HPDE6-E6E7 (cell line): ENCODE results near the gene AGPAT1.
A peak's percentile ranks its signal among the peaks of the same experiment; 100 is the strongest.
"Not testable (repeated sequence)": the region's sequence is repeated elsewhere in the genome, so short reads cannot be mapped to it uniquely, and the experiment has no call there.

Source experiments
- DNase-seq: peaks from one replicate; pipeline ENCODE4 v3.0.0; 2011; ENCODE audit warnings: missing footprints; ENCODE audit errors: extremely low spot score

The AGPAT1 gene

DNA sequence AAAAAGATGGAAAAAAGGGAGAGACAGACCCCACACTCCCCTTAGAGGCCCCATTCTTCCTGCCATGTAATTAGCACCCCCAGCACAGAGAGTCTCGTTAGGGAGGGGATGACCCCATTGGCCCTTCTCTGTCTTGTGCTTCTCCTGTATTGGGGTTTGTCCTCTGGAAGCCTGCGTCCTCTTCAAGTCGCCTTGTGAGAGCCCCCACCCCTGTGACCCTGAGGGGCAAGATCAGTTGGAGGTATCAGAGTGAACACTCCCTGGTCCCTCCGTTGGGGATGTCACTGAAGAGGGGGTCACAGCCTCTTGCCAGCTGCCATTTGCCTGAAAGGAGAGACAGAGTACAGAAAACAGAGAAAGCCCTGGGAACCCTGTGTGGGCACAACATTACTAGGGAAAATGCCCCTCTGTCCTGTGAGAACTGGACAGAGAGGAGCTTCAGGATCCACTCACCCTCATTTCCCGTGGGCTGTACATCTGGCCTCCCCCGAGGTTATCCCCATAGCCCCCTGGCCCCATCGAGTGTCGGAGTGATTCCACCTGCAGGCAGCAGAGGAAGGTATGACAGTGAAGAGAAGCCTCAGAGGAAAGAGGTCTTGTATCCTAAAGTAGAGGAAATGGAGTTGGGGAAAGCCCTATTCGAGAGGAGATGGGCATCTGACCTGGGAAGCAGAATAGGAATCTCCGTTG lies 10.4 kb upstream of the AGPAT1 start:
- DNase-seq: not testable (repeated sequence)

- DNase-seq: not testable (repeated sequence)
Observed at GRCh38 chr6:32185681-32186131, 9.8 kb upstream of the AGPAT1 start.

DNA sequence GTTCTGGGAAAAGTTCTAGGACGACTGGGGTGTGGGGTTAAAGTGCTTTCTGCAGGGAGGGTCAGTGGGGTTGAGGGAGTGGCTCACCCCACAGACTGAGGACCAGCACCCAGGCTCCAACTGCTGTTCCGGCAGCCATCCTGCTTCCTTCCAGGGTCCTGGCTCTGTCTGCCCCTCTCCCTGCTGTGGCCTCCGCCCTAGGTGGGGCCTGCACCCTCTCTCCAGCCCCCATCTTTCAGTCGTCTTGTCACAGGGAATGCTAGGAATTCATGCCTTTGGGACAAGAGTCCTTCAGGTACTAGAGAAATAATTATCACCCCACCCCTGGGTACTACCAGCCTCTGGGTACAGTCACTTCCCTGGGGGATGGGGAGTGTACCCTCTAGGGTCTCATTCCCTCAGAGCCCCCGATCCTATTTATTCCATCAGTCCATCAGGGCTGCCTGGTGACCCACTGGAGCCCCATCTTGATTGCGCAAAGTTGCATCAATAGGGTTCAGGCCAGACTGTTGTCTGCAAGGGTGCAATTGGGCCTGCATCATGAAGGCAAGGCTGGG lies 8.3 kb upstream of the AGPAT1 start, which contains the start of gene AGER:
TSS of gene AGER (minus strand) at position 170 of the 557 bp plus-strand sequence. CDS start at position 139, 31 bp downstream.
- DNase-seq: no peak

DNA sequence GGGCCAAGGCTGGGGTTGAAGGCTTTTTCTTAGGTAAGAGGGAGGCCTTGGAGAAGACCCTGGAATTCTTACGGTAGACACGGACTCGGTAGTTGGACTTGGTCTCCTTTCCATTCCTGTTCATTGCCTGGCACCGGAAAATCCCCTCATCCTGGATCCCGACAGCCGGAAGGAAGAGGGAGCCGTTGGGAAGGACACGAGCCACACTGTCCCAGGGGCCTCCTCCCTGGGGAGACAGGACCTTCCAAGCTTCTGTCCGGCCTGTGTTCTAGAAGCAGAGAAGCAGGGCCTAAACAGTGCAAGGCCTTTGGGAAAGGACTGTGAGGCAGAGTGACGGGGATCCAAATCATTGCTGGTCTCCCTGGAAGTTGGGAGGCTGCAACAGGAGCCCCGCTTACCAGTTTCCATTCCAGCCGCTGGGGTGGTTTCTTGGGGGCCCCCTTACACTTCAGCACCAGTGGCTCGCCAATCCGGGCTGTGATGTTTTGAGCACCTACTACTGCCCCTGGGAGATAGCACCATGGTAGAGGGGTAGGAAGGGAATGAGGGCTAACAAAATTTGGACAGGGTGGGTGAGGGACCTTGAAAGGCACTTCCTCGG lies 7.7 kb upstream of the AGPAT1 start:
- no peak for DNase-seq

DNA sequence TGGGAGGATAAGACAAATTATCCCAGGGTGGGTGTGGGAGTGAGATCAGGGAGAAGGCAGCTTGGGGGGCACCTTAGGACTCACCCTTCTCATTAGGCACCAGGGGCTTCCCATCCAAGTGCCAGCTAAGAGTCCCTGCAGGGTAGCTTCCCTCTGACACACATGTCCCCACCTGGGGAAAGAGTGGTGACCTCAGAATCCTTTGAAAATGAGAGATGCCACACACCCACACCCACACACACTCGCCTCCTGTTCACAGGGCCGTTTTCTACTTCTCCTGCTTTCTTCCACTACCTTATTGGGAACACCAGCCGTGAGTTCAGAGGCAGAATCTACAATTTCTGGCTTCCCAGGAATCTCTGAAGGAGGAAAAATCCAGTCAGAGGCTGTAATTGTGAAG lies 7.1 kb upstream of the AGPAT1 start:
- DNase-seq: no peak

GRCh38 chr6:32182555-32182981 lies 6.7 kb upstream of the AGPAT1 start:
- no peak for DNase-seq

DNA sequence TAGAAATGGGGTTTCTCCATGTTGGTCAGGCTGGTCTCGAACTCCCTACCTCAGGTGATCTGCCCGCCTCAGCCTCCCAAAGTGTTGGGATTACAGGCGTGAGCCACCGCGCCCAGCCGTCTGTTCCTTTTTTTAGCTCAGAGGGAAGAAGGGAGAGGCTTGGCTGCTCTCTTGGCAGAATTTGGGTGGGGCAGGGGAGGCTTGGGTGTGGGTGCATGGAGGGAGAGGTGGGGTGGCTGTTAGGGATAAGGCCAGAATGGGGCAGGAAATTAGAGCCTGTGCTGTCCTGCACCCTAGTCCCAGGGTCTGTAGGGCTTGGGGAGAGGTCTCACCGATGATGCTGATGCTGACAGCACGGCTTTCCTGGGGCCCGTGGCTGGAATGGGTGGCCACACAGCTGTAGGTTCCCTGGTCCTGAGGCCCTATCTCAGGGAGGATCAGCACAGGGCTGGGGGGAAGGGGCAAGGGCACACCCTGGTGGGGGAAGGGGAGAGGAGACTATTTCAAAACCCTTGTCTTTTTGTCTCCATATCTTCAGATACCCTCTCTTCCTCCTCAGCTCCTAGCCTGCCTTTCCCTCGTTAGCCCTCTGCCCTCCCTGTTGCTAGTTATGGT lies 6.1 kb upstream of the AGPAT1 start:
- no peak for DNase-seq

GRCh38 chr6:32181148-32181702 lies 5.3 kb upstream of the AGPAT1 start:
- DNase-seq: no peak

- DNase-seq: no peak
Observed at GRCh38 chr6:32179766-32180405, 4.0 kb upstream of the AGPAT1 start.

DNA sequence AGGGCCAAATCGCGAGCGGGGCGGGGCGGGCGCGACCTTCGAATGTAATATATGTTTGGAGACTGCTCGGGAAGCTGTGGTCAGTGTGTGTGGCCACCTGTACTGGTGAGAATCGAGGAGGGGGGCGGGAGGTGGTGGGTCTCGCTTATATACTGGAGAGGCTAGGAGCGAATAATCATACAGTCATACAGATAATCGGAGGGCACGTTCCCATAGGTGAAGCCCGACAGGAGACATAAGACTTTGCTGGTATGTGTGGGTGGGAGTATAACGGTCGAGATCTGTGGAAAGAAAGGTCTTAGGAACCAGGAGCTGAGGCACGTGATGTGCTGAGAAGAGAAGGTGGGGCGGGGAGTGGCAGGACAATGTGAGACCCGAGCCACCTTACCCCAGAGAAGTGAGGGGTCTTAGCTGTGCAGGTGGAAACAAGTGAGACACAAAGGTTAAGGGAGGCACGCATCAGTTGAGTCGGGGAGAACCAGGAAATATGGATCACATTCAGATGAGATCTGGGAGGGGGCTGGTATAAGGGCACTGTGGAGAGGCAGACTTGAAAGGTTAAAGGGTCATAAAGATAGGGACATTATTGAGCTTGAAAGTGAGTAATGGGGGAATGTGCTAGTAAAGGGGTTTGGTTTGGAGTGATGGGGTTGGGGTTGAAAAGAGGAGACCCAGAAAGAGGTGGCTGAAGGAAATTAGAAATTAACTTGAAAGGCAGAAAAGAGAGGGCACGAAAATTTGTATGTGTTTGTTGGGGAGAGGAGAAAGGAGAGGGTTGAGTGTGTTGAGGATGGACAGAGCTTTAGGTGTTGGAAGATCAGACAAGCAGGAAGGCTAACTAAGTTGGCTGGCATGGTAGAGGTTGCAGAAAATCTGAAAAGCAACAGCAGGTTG lies 2.9 kb upstream of the AGPAT1 start:
- no peak for DNase-seq

GRCh38 chr6:32177788-32178546 lies 2.1 kb upstream of the AGPAT1 start, which contains the start of gene RNF5:
Gene RNF5 (plus strand): TSS chr6:32178405. CDS start chr6:32178512, 107 bp downstream.
- DNase-seq: peak; percentile 99

DNA sequence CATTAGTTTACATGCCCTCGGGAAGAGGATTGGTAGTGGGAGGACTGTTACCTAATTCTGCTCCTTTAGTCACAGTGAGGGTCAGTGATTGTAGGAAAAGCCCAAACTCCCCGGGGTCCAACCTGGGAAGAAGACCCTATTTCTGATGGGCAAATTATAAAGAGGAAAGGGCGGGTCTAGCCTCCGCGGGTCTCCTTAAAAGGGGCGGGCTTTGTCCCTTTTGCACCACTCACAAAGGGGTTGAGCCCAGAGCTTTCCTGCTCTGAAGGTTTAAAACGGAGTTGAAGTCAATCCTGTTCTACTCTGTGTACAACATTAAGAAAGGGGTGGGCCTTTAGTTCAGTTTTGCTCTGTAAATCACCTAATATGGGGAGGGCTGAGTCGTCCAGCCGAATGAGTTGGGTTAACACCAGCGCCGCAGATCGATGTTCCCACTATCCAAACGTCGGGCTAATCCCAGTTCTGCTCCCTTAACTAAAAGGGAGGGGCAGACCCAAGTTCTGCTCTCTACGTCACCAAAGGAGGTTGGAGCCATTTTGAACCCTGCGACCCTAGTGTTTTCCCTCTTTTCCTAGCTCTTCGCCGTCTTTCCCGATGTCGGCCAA lies 1.4 kb upstream of the AGPAT1 start:
- DNase-seq: no peak

- no peak for DNase-seq
Observed at GRCh38 chr6:32176476-32177182, 745 bp upstream of the AGPAT1 start.

DNA sequence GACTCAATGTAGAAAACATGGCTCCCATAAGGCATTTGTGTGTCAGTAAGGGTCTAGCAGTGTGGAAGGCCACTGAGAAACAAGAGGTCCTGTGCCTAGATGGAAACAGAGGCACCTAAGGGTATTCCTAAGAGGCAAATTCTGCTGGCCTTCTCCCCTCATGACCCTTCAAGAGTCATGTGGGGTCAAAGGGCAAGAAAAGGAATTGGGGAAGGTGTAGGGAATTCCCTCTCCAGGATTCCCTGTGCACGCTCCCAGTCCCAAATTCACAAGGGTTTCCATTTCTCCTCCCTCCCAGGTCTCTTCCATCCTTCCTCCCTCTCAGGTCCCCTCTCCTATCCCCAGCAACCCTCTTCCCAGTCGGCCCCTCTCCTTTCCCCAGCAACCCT lies 568 bp downstream of the AGPAT1 start:
- no peak for DNase-seq

DNA sequence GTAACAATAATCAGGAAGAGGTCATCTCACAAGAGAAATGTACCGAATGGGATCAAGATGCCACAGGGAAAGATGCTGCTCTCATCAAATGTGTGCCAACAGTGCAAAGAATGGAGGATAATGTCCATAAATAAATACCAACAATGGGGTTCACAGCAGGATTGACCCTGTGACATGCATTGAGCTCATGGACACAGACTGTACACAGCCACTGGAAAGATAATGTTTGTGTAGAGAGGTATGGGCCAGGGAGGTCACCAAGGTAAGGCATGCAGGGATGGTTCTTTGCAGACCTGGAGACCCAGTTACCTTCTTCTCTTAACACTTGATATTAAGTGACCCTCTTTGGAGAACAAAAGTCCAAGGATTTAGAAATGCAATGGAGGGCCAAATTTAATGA lies 1.5 kb downstream of the AGPAT1 start:
- no peak for DNase-seq

- DNase-seq: no peak
Observed at GRCh38 chr6:32173051-32173727, 2.7 kb downstream of the AGPAT1 start.

DNA sequence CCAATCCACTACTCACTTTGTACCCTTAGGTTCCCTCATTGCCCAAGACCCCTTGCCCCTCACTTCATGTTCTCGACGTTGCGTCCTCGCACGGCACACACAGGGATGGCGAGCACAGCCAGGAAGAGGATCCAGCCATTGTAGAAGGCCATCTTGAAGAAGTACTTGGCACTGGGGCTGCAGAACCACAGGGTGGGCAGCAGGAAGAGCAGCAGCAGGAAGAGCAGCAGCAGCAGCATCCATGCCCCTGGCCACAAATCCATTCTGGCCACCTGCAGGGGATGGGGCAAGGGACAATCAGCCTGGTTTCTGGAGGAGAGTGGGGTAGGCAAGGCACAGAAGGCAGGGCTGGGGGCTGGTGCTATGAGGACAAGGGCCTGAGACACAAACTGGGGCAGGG lies 4.7 kb downstream of the AGPAT1 start:
- no peak for DNase-seq

- no peak for DNase-seq
Observed at GRCh38 chr6:32170294-32170693, 5.6 kb downstream of the AGPAT1 start.
